GM21528 (cell line): Measurements from ENCODE around the gene C6.
"Not testable (repeated sequence)": the region's sequence is repeated elsewhere in the genome, so short reads cannot be mapped to it uniquely, and the experiment has no call there.

ENCODE experiments used
- ATAC-seq: cut with Tn5 transposase; IDR thresholded peaks from one replicate; pipeline ENCODE4 v1.9.1; 2021; ENCODE audit warnings: mild to moderate bottlenecking, moderate library complexity; ENCODE audit not compliant: unreplicated experiment, low FRiP score

Gene C6

DNA sequence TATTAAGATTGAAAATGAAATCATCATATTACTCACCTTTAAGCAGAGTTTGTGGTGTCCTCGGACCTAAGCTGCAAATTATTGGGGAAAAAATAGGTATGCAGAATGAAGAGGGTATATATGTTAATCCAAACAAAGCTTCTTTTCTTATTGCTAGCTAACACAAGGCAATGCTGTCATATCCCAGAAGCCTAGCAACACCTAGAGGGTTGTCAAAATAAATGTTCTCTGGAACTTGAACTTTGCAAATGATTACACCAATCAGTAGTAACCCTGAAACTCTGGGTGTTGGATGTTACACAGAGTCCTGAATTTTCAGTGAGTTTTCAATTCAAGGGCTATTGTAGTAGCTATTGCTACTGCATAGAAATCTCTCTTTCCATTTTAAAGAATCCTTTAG, at the start of gene C6:
Gene C6 (minus strand): TSS at position 193 of the 400 bp plus-strand sequence. CDS start 10,302 bp downstream, outside the sequence.
- ATAC-seq, result no peak

DNA sequence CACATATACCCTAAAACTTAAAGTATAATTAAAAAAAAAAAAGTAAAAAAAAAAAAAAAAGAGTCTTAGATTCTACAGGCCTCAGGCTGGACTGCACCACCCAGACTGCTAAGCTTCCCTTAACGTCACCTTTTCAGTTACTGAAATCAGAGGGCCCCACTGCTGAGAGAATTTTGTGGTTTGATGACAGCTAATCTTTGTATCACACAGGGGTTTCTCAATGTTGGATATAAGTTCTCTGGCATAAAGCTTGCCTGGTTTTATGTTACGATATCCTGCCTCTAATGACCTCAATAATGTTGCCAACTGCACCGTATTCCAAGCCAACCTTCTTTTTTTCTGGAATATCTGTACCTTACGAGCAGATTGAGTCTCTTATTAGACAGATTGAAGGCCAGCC, 43.1 kb upstream of the C6 start:
- ATAC-seq, result no peak

DNA sequence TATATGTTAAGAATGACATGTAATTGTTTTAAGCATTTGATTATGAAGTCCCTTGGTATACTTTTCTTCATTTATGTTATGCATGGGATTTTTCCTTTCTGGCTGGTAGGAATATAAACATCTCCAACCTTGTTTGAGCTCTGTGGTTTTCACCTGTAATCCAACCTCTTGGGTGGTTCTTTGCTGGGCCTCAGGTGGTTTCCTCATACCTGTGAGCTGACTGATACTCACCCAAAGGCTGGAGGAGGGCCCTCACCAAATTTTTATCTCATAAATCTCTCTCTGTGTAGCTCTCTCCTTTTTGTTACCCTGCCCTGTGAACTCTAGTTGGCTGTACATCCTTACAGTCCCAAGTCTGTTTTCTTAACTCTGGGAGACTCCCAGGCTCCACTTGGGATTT, 39.8 kb upstream of the C6 start:
- ATAC-seq, result no peak

DNA sequence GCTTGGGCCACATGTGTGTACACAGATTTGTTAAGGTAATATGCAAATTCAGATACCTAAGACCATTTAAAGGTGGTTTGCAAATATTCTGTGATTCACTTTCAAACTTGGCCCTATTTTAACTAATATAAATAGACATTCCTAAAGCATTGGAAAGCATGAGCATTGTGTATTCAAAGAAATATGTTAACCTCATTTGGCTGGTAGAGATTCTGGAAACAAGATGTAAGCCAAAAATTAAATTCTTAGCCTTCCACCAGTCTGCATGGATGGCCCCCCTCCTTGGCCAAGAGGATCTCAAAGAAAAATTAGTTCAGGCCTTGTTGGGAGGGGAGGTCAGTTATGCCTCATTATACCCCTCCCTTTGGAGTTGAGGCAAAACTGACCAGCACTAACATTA, 38.7 kb upstream of the C6 start:
- no peak for ATAC-seq

DNA sequence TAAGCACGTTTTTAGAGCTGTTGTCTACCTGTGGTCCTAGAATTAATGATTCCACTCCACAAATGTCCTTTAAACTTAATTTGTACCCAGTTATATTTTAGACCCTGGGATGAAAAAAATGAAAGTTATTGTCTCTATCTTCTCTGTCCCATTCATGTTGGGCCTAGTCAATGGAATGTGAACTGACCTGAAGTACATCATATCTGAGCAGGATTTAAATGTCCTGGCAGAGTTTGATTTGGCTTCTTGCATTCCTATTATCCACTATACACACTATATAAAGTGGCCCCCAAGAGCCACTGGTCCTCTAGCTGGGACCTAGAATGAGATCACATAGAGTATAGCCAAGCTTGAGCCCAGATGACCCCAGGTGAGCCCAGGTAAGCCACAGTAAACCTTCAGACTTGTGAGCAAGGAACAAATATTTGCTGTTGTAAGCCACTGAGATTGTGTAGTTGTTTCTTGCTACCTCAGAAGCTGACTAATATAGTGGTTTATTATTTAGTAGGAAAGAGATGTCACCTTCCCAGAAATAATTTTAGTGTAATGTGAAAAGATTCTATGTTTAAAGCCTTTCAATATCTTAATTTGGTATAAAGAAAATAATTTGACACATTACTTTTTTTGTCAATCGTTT, 37.1 kb upstream of the C6 start:
- ATAC-seq, result no peak

DNA sequence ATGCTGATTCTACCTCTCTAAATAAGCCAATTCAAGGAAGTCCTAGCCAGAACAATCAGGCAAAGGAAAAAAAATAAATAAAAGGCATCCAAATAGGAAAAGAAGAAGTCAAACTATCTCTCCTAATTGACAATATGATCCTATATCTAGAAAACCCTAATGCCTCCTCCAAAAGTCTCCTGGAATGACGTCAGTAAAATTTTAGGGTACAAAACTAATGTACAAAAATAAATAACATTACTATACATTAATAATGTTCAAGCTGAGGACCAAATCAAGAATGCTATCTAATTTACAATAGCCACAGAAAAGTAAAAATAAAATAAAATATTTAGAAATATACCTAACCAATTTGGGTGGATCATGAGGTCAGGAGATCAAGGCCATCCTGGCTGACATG, 33.8 kb upstream of the C6 start:
- no peak for ATAC-seq

DNA sequence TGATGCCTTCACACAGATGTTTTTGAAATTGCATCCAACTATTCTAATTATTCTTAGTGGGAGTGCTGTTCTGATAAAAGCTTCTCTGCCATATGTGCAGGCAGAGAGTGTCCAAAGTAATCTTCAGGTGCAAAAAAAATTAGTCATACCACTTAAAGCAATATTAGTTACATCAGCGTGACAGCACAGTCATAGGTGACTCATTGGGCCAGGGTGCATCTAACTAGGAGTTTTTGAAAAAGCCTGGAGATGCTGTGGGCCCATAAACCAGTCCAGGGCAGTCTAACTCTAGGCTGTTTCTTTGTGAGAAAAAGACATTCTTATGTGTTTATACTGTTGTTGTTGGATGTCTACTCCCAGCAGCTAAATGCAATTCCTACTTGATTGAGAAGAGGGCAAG, 33.0 kb upstream of the C6 start:
- ATAC-seq, result no peak

DNA sequence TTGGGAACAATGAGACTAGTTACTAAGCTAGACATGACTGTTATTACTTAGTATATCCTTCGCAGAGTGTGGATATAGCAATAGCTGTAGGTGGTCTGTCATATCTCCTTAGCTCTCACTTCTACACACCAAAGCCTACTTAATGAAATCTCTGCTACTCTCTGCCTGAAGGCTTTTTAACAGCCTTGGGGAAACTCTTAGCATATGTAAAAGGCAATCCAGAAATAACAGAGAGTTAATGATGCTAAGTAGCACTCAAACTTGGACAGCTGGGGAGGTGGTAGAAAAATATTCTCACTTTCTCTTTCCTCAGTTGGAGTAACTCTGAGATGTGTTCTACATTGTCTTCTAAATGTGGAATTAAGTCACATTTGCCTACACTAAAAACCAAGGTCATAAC, 30.2 kb upstream of the C6 start:
- no peak for ATAC-seq

DNA sequence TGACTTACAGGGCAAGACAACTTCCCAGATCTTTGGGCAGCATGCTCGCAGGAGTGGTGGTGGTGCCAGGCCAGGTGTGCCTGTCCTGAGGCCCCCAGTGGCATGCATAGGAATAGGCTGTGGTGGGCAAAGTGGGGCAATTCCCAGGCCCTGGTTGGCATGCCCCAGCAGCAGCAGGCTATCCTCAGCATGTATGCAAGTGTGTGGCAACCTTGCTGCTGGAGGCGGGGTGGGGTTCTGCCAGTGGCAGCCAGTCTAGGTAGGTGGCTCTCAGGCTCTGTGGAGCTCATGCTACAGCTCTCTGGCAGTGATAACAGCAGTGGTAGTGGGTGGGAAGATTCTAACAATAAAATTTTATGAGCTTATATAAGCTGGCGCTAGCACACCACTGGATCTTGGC, 27.7 kb upstream of the C6 start:
- no peak for ATAC-seq

DNA sequence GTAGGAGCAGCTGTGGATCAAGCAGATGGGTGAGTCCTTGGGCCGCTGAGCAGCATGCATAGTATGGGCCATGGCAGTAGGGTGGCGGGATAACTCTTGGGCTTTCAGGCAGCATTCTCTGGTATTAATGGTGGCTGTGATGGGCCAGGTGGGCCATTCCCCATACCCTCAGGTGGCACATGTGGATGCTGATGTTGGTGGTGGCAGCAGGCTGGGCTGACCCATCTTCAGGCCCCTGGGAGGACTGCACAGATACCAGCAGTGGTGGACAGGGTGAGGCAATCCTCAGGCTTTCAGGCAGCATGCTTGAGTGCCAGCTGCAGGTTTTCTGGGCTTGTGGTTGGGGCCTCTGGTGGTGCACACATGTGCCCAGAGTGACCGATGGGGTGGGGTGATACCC, 27.1 kb upstream of the C6 start:
- no peak for ATAC-seq

DNA sequence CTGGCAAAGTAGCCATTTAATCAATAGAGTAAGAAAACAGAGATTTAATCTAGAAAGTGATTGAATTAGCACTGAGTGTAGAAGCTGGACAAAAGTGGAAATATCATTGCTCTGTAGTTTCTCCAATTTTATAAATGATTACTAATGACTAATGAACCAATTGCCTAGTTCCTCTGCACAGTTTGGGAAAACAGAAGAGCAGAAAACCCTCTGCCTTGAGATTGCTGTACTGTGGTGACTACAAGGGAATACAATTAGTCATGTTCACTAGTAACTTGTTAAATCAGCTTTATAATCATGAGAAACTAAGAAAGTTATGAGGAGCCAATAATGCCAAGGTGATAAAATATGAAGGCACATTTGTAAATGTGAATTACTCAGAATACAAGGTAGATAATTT, 21.1 kb upstream of the C6 start:
- no peak for ATAC-seq

DNA sequence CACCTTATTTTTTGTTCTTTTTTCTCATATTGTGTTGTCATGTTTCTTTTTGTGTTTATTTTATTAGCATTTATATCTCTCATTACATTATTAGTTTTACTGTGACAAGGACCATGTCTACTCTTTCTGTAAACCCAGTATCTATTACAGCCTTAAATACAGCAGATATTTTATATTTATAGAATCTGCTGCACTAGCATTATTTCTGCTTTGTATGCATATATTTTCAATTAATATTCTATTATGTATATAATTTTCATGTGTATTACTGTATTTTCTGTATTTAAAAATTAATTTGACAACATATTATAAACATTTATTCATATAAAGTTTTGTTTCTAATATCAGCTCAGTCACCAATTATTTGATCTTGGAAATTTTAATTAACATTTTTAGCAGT, 19.5 kb upstream of the C6 start:
- no peak for ATAC-seq

DNA sequence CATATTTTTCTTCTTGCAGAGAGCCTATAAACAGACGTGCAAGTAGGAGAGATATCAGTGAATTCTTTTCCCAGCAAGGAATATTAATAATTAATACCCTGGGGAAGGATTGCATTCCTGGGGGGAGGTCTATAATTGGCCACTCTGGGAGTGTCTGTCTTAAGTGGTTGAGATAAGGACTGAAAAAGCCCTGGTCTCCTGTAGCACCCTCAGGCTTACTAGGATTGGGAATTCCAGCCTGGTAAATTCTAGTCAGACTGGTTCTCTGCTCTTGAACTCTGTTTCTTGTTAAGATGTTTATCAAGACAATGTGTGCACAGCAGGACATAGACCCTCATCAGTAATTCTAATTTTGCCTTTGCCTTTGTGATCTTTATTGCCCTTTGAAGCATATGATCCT, 16.9 kb upstream of the C6 start:
- ATAC-seq, result not testable (repeated sequence)

DNA sequence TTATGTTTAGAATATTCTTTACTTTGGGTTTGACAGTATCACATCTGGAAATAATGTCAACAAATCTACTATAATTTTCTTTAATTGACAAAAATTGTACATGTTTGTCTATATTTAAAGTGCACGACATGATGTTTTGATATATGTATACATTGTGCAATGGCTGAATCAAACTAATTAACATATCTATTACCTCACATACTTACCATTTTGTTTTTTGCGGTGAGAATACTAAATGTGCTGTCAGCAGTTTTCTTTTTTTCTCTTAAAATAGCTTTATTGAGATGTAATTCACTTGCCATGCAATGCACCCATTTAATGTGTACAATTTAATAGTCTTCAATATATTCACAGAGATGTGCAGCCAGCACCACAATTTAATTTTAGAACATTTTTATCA, 10.6 kb upstream of the C6 start:
- ATAC-seq, result no peak

DNA sequence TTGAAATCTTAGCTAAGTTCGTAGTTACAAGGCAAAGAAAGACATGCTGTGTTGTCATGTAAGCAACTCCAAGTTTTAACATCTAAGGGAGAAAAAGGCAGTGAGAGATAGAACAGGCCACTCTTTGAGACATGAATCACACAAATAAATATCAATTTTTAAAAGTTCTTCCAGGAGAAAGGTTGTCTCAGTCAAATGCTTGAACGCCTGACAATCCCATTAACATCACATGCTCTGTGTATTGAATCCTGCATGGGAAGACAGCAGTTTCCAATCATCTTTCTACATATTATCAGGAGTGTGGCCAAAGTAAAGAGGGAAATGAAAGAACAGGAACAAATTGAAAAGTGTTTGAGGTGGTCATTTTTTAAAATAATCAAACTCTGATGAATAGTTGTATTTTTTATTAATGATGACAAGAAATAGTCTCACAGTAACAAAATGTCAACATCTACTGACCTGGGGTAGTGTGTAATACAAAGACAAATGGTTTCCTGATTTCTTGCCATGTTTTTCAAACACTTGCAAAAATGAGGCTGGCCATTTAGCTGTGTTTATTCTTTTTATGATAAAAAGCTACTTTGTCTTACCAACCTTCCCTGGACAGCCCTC, 6.4 kb upstream of the C6 start:
- no peak for ATAC-seq

DNA sequence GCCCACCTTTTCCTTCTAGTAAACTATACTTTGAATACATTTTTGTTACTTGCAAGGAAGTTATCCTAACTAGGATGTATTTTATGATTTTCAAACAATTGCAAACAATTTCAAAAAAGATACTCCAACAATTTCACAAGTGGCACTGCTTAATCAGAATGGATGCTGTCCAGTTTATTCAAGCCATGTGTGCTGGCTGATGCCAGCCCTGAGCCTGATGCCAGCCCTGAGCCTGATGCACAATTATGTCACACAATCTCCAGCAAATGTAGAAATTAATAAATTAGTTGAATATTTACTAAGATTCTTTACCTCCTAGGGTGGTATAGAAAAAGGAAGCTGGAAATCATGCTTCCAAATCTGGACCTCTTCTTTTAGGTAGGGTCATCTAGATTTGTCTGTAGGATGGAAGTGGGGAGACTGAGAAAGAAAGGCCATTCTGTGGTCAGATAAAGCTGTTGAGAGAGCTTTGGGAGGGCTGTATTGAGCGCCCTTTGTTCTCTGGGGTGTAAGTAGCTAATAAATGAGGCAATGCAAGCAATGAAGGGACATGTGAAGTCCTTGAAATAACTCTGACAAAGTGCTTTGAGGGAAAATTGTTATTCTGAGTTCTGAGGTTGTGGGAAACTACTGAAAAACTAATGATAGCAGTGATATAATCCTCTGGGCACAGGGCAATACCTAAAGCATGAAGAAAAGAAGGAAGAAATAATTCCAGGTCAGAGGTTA, 5.8 kb upstream of the C6 start:
- ATAC-seq, result no peak

DNA sequence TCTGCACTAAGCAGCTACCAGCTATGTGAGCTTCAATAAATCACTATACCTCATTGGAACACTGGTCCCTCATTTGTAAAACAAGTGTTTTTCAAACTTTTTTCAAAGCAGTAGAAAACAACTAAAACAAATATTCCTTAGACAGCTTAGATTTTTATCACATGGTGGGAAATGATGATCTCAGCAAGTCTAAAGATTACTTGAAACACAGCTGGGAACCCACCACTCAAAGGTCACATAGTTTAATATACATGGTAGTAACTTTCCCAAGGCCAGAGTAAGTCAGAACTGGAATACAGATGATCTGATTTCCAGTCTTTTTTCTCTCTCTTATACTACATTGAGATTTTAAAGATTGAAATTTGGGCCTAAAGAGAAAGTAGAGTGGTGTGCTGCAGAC, 850 bp upstream of the C6 start:
- no peak for ATAC-seq

DNA sequence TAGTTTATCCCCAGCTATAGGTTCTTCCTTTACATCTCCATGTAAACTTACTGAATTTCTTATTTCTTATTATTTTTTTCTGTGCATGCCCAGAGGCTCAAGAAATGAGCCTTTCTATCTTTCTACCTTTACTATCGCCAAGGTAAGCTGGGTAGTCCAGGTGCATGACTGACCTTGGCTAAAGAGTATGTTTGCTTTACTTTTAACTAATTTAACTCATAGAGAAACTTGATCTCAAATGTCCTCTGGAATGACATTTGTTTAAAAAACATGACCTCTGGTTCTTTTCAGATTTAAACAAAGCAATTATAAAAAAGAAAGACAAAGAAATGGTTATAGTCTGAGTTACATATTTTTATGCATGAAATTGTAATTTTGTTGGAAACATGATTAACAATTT, 397 bp downstream of the C6 start:
- ATAC-seq, result no peak

DNA sequence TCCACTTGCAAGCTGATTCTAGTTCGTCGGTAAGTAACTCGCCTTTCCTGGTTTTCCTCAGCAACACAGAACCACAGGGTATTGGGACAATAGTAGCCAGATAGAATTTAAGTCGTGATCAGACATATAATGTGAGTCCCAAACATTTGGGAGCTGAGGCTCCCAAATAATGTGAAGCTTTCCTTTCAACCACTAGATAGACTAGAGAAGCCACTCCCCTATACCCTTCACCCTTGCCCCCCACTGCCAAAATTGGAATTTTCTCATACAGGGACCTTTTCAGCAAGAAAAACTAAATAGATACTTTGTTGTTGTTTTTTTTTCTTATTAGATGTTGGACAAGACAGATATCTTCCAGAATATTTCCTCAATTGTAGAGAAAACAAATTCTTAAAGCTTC, 1.9 kb downstream of the C6 start:
- ATAC-seq, result no peak

DNA sequence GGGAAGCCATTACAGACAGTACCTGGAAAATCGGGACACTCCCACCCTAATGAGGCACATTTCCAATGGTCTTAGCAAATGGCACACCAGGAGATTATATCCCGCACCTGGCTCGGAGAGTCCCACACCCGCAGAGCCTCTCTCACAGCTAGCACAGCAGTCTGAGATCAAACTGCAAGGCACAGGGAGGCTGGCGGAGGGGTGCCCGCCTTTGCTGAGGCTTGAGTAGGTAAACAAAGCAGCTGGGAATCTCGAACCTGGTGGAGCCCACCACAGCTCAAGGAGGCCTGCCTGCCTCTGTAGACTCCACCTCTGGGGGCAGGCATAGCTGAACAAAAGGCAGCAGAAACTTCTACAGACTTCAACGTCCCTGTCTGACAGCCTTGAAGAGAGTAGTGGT, 7.9 kb downstream of the C6 start:
- not testable (repeated sequence) for ATAC-seq

DNA sequence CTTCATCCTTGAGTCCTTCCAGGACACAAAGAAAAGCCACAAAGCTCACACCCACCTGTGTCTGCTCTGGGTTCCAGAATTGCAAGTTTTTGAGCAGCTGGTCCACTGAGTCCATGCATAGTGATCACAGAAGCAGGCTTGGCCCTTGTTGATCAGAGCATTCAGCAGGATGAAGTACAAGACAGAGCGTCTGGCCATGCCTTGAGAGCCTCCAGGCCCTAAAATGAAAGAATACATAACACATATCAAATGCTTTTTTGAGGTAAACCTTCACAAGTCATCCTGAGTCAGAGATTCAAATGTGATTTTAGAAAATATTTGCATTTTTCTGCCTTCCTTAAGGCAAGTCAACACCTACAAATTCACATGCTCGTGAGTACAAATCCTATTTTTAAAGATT, 10.3 kb downstream of the C6 start:
- no peak for ATAC-seq
